HCT116 (cell line): ENCODE measurements around the gene MRPS34. TPM values are rescaled to one million over a fixed set of nuclear protein-coding genes. Genes with fewer than 3 reads are reported as not detected.

Experiments
- ATAC-seq: fragments of 200-7000 bp; cut with Tn5 transposase; 2 replicates; pipeline ENCODE4 v1.9.1; 2020; ENCODE audit warnings: mild to moderate bottlenecking, moderate library complexity
- BruUV-seq: library from RNA; stranded (reverse); fragments of 400-500 nt; replicated peaks from 2 replicates; lab custom pipeline; 2021; lab: Mats Ljungman, UMichigan
- CTCF ChIA-PET: fragments of 300-600 bp; sonication (Branson Sonifier 250); formaldehyde crosslinking; loops from one replicate; lab custom pipeline; 2021; ENCODE audit warnings: antibody characterized with exemption; lab: Charles Lee
- POLR2A ChIA-PET: fragments of 300-600, 350-600 bp; sonication (Branson Sonifier 250); formaldehyde crosslinking; loops from one replicate; lab custom pipeline; 2021; ENCODE audit warnings: antibody characterized with exemption; lab: Charles Lee
- RAD21 ChIA-PET, 2 experiments: fragments of 300-600 bp; sonication (Branson Sonifier 250); formaldehyde crosslinking; loops; one replicate each; lab custom pipeline; 2023; ENCODE audit warnings: low total read pairs in 2 of 2; ENCODE audit not compliant: uncharacterized antibody in 2 of 2, unreplicated experiment in 2 of 2, low non-redundant PET in 1 of 2; lab: Charles Lee
- DNase-seq: peaks from one replicate; pipeline ENCODE4 v3.0.0-alpha.2; 2010; ENCODE audit warnings: low read depth, low spot score
- H2AFZ ChIP-seq: fragments of 200-600 bp; shearing (Covaris generic), sonication (generic); 2 replicates; pipeline ENCODE4 v1.6.1; 2017; ENCODE audit warnings: low read depth, mixed run types, mixed read lengths, antibody characterized with exemption, low read length; ENCODE audit not compliant: poor library complexity, severe bottlenecking
- H3K27ac ChIP-seq: 2 replicates; pipeline ENCODE4 v1.5.1; 2012; ENCODE audit warnings: low read depth, low read length
- H3K27me3 ChIP-seq: fragments of 200-600 bp; sonication (generic); 2 replicates; pipeline ENCODE4 v1.6.1; 2016; ENCODE audit warnings: mixed run types, low read length, mixed read lengths; ENCODE audit not compliant: insufficient read depth
- H3K36me3 ChIP-seq, 2 experiments: fragments of 200-500 bp in 1 of 2; fragments of 200-600 bp in 1 of 2; sonication (Bioruptor generic) in 1 of 2; sonication (generic) in 1 of 2; 2 replicates each; pipeline versions ENCODE4 v1.5.1 to v1.6.1; 2014 to 2016; ENCODE audit warnings: low read length in 2 of 2, inconsistent platforms in 1 of 2, mixed read lengths in 1 of 2, mixed run types in 1 of 2; ENCODE audit not compliant: insufficient read depth in 2 of 2, control insufficient read depth in 1 of 2
- H3K4me1 ChIP-seq, 2 experiments: fragments of 200-600 bp in 1 of 2; sonication (generic) in 1 of 2; 2 replicates each; pipeline versions ENCODE4 v1.5.1 to v1.6.1; 2012 to 2017; ENCODE audit warnings: low read length in 2 of 2, inconsistent platforms in 1 of 2, mild to moderate bottlenecking in 1 of 2, mixed read lengths in 1 of 2, mixed run types in 1 of 2, moderate library complexity in 1 of 2; ENCODE audit not compliant: insufficient read depth in 2 of 2, control insufficient read depth in 1 of 2
- H3K4me2 ChIP-seq: fragments of 200-600 bp; sonication (generic); 2 replicates; pipeline ENCODE4 v1.6.1; 2017; ENCODE audit warnings: mixed run types, low read length, mixed read lengths
- H3K4me3 ChIP-seq, 2 experiments: fragments of 200-600 bp in 1 of 2; sonication (generic) in 1 of 2; replicated peaks in 1 of 2; 2 replicates each; pipeline ENCODE4 v1.5.1; 2011 to 2016; ENCODE audit warnings: low read length in 2 of 2, control low read depth in 1 of 2, low read depth in 1 of 2, mild to moderate bottlenecking in 1 of 2, mixed read lengths in 1 of 2, mixed run types in 1 of 2
- H3K79me2 ChIP-seq: fragments of 200-600 bp; sonication (generic); 2 replicates; pipeline ENCODE4 v1.6.1; 2017; ENCODE audit warnings: mild to moderate bottlenecking, mixed run types, low read length, moderate library complexity, mixed read lengths; ENCODE audit not compliant: insufficient read depth
- H3K9ac ChIP-seq: fragments of 200-600 bp; sonication (generic); 2 replicates; pipeline ENCODE4 v1.6.1; 2016; ENCODE audit warnings: low read length, mixed read lengths
- H3K9me2 ChIP-seq: fragments of 200-600 bp; sonication (generic), shearing (Covaris generic); 2 replicates; pipeline ENCODE4 v1.6.1; 2017; ENCODE audit warnings: mixed run types, mild to moderate bottlenecking, moderate library complexity; ENCODE audit not compliant: insufficient read depth
- H3K9me3 ChIP-seq, 2 experiments: fragments of 200-500 bp in 1 of 2; fragments of 200-600 bp in 1 of 2; sonication (Bioruptor generic) in 1 of 2; sonication (generic) in 1 of 2; 2 replicates each; pipeline ENCODE4 v1.6.1; 2014 to 2017; ENCODE audit warnings: low read length in 2 of 2, mixed read lengths in 2 of 2, inconsistent platforms in 1 of 2, low read depth in 1 of 2, mild to moderate bottlenecking in 1 of 2, mixed run types in 1 of 2, moderate library complexity in 1 of 2; ENCODE audit not compliant: control insufficient read depth in 1 of 2, insufficient read depth in 1 of 2
- H4K20me1 ChIP-seq: fragments of 200-600 bp; sonication (generic), shearing (Covaris generic); 2 replicates; pipeline ENCODE4 v1.6.1; 2017; ENCODE audit warnings: mixed run types, mild to moderate bottlenecking, moderate library complexity; ENCODE audit not compliant: insufficient read depth
- EGR1 ChIP-seq: IDR thresholded peaks from 2 replicates; pipeline ENCODE4 v1.6.1; 2012; ENCODE audit warnings: low read depth
- ELF1 ChIP-seq: IDR thresholded peaks from 2 replicates; pipeline ENCODE4 v1.6.1; 2012; ENCODE audit warnings: low read depth, borderline replicate concordance
- JUND ChIP-seq: IDR thresholded peaks from 2 replicates; pipeline ENCODE4 v1.6.1; 2012
- MAX ChIP-seq: IDR thresholded peaks from 2 replicates; pipeline ENCODE4 v1.6.1; 2012
- POLR2AphosphoS5 ChIP-seq: IDR thresholded peaks from 2 replicates; pipeline ENCODE4 v1.6.1; 2011; ENCODE audit warnings: mild to moderate bottlenecking, low read depth, low read length, moderate library complexity
- REST ChIP-seq: IDR thresholded peaks from 2 replicates; pipeline ENCODE4 v1.6.1; 2012; ENCODE audit warnings: low read depth
- SRF ChIP-seq: IDR thresholded peaks from 2 replicates; pipeline ENCODE4 v1.6.1; 2012; ENCODE audit warnings: low read depth
- ZBTB33 ChIP-seq: IDR thresholded peaks from 2 replicates; pipeline ENCODE4 v1.6.1; 2011; ENCODE audit warnings: mild to moderate bottlenecking, low read length, moderate library complexity; ENCODE audit not compliant: insufficient replicate concordance; ENCODE audit errors: extremely low read depth
- intact Hi-C: fragments of 100-400 bp; cut with micrococcal nuclease; formaldehyde crosslinking; loops from 2 replicates; pipeline ENCODE4 v1.10.0; 2022
- total RNA-seq: library from RNA; stranded (reverse); gene quantifications from one replicate; pipeline ENCODE4 v1.2.1, GENCODE V29; 2021; ENCODE audit not compliant: unreplicated experiment

MRPS34 gene
- total RNA-seq, 1 experiment from 2014 or later: 200 TPM

GRCh38 chr16:1759511-1759910 is 13.4 kb downstream of the MRPS34 start:
- no peak for TF ChIP-seq POLR2AphosphoS5
- no peak for TF ChIP-seq REST
- TF ChIP-seq JUND: no peak
- TF ChIP-seq ELF1: no peak
- TF ChIP-seq SRF: no peak
- no peak for TF ChIP-seq EGR1
- TF ChIP-seq MAX: no peak
- TF ChIP-seq ZBTB33: no peak
- BruUV-seq: no TSS peak
- no peak for ATAC-seq
- intact Hi-C loops: no loop called here
- Histone ChIP-seq H3K27ac (no peak overlapping the region), H3K4me2 (no peak overlapping the region), H2AFZ (no peak overlapping the region), H3K9me2 (no peaks in the 10 kb centered on the region), H3K4me3 (no peak overlapping the region), H3K4me1 (peaks cover 8 to 15% of the 10 kb centered on the region in 2 experiments; a peak in 3 of 4 replicates), H3K27me3 (no peaks in the 10 kb centered on the region), H4K20me1 (no peaks in the 10 kb centered on the region), H3K9me3 (no peaks in the 10 kb centered on the region), H3K36me3 (0 out of 4 replicates have a peak, but pooled peaks cover 0 to 6% of the 10 kb centered on the region in 2 experiments), H3K79me2 (no peaks in the 10 kb centered on the region), H3K9ac (no peak overlapping the region)
- POLR2A ChIA-PET: no interaction called here
- RAD21 ChIA-PET: no interaction called here
- no peak for DNase-seq
- CTCF ChIA-PET: no interaction called here
